GM12892 (cell line): Measurements from ENCODE around the gene PES1.

Experiments
- POLR2A ChIP-seq: IDR thresholded peaks from 2 replicates; pipeline ENCODE4 v1.6.1; 2011; ENCODE audit warnings: low read depth, low read length, control low read depth
- POLR2AphosphoS5 ChIP-seq: IDR thresholded peaks from 2 replicates; pipeline ENCODE4 v1.6.1; 2011; ENCODE audit warnings: low read depth, low read length, control low read depth
- TAF1 ChIP-seq: IDR thresholded peaks from 2 replicates; pipeline ENCODE4 v1.6.1; 2011; ENCODE audit warnings: low read depth, mild to moderate bottlenecking, control low read depth, low read length, borderline replicate concordance

DNA sequence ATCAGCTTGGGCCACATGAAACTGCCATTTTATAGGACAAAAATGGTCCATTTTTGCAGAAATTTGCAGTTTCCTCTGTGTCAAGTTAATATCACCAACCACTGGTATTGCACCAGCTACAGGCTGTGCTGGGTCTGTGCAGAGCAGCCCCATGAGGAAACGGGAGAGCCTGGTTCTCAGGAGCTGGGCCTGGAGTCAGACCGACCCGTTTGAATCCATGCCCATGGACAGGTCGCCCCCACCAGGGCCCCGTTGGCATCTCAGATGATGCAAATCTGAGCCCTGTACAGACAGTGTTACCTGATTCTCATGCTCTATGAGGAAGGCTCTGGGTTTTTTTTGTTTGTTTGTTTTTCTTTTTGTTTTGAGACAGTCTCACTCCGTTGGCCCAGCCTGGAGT lies 35.3 kb downstream of the PES1 start:
- TF ChIP-seq POLR2A (no peak), POLR2AphosphoS5 (no peak), TAF1 (no peak)
